SK-N-SH treated with all-trans-retinoic acid at 6 μM for 48 hours (cell line): ENCODE measurements around the gene ASB13.

Source experiments
- ATAC-seq: fragments of 200-7000 bp; cut with Tn5 transposase; 3 replicates; pipeline ENCODE4 v1.9.1; 2020; ENCODE audit warnings: mild to moderate bottlenecking, moderate library complexity
- ARNTL ChIP-seq: fragments of 450-650 bp; formaldehyde crosslinking; IDR thresholded peaks from 2 replicates; pipeline ENCODE4 v1.5.0; 2020; ENCODE audit warnings: low read depth, mild to moderate bottlenecking, moderate library complexity, borderline replicate concordance
- BACH2 ChIP-seq: fragments of 250-450 bp; sonication (Bioruptor Pico); IDR thresholded peaks from 2 replicates; pipeline ENCODE4 v1.9.0; 2021; ENCODE audit warnings: mild to moderate bottlenecking, borderline replicate concordance
- CSDC2 ChIP-seq: fragments of 250-450 bp; sonication (Bioruptor Pico); IDR thresholded peaks from 2 replicates; pipeline ENCODE4 v1.5.0; 2020; ENCODE audit warnings: mild to moderate bottlenecking, moderate library complexity
- CSRNP3 ChIP-seq: fragments of 250-450 bp; sonication (Bioruptor Pico); IDR thresholded peaks from 2 replicates; pipeline ENCODE4 v1.5.1; 2021; ENCODE audit warnings: mild to moderate bottlenecking, moderate library complexity
- ESRRG ChIP-seq: fragments of 250-450 bp; sonication (Bioruptor Pico); IDR thresholded peaks from 2 replicates; pipeline ENCODE4 v1.6.1; 2021; ENCODE audit warnings: mild to moderate bottlenecking
- GLIS3 ChIP-seq: fragments of 250-450 bp; sonication (Bioruptor Pico); IDR thresholded peaks from 2 replicates; pipeline ENCODE4 v1.5.0; 2020; ENCODE audit warnings: mild to moderate bottlenecking, moderate library complexity
- ISL1 ChIP-seq: fragments of 250-450 bp; sonication (Bioruptor Pico); IDR thresholded peaks from 2 replicates; pipeline ENCODE4 v2.1.2; 2022; ENCODE audit warnings: mild to moderate bottlenecking, moderate library complexity
- OSR1 ChIP-seq: fragments of 250-450 bp; sonication (Bioruptor Pico); IDR thresholded peaks from 2 replicates; pipeline ENCODE4 v1.8.0; 2022; ENCODE audit warnings: moderate library complexity, mild to moderate bottlenecking, inconsistent platforms
- PATZ1 ChIP-seq: fragments of 250-450 bp; sonication (Bioruptor Pico); IDR thresholded peaks from 2 replicates; pipeline ENCODE4 v1.8.0; 2020; ENCODE audit warnings: mild to moderate bottlenecking, moderate library complexity, borderline replicate concordance
- POU6F1 ChIP-seq: fragments of 250-450 bp; sonication (Bioruptor Pico); IDR thresholded peaks from 2 replicates; pipeline ENCODE4 v1.8.0; 2021; ENCODE audit warnings: low read depth, mild to moderate bottlenecking, moderate library complexity, borderline replicate concordance
- PPARA ChIP-seq: fragments of 250-450 bp; sonication (Bioruptor Pico); IDR thresholded peaks from 2 replicates; pipeline ENCODE4 v1.5.0; 2020; ENCODE audit warnings: mild to moderate bottlenecking, borderline replicate concordance
- RARB ChIP-seq: fragments of 250-450 bp; sonication (Bioruptor Pico); IDR thresholded peaks from 2 replicates; pipeline ENCODE4 v1.8.0; 2021; ENCODE audit warnings: mild to moderate bottlenecking, moderate library complexity
- SNAI2 ChIP-seq: fragments of 250-450 bp; sonication (Bioruptor Pico); IDR thresholded peaks from 2 replicates; pipeline ENCODE4 v1.5.0; 2020; ENCODE audit warnings: mild to moderate bottlenecking, moderate library complexity
- TCF4 ChIP-seq: fragments of 250-450 bp; sonication (Bioruptor Pico); IDR thresholded peaks from 2 replicates; pipeline ENCODE4 v1.8.0; 2021; ENCODE audit warnings: mild to moderate bottlenecking, moderate library complexity, borderline replicate concordance
- TOX ChIP-seq: fragments of 250-450 bp; sonication (Bioruptor Pico); IDR thresholded peaks from 2 replicates; pipeline ENCODE4 v1.8.0; 2021; ENCODE audit warnings: mild to moderate bottlenecking, moderate library complexity, borderline replicate concordance
- TSHZ2 ChIP-seq: fragments of 250-450 bp; sonication (Bioruptor Pico); IDR thresholded peaks from 2 replicates; pipeline ENCODE4 v1.5.0; 2020; ENCODE audit warnings: mild to moderate bottlenecking, moderate library complexity
- ZC3H10 ChIP-seq: fragments of 250-450 bp; sonication (Bioruptor Pico); IDR thresholded peaks from 2 replicates; pipeline ENCODE4 v1.5.1; 2021; ENCODE audit warnings: mild to moderate bottlenecking, moderate library complexity
- ZFP3 ChIP-seq: fragments of 250-450 bp; sonication (Bioruptor Pico); IDR thresholded peaks from 2 replicates; pipeline ENCODE4 v1.5.0; 2020; ENCODE audit warnings: mild to moderate bottlenecking, moderate library complexity
- ZFP30 ChIP-seq: fragments of 450-650 bp; formaldehyde crosslinking; IDR thresholded peaks from 2 replicates; pipeline ENCODE4 v1.5.0; 2022; ENCODE audit warnings: mild to moderate bottlenecking, moderate library complexity
- ZNF565 ChIP-seq: fragments of 450-650 bp; formaldehyde crosslinking; conservative IDR thresholded peaks from 2 replicates; pipeline ENCODE4 v1.5.0; 2020; ENCODE audit warnings: low read depth, mild to moderate bottlenecking, moderate library complexity
- ZNF70 ChIP-seq: fragments of 450-650 bp; formaldehyde crosslinking; IDR thresholded peaks from 2 replicates; pipeline ENCODE4 v1.5.0; 2020; ENCODE audit warnings: mild to moderate bottlenecking, moderate library complexity
- ZNF8 ChIP-seq: fragments of 450-650 bp; formaldehyde crosslinking; IDR thresholded peaks from 2 replicates; pipeline ENCODE4 v1.5.0; 2020; ENCODE audit warnings: mild to moderate bottlenecking, moderate library complexity

ASB13 gene

GRCh38 chr10:5679037-5679435, 12.6 kb upstream of the ASB13 start:
- no peak for ATAC-seq
- TF ChIP-seq ESRRG (CRISPR knock-in tag) (no peak), ARNTL (no peak), PPARA (CRISPR knock-in tag) (no peak), ZFP3 (CRISPR knock-in tag) (no peak), TSHZ2 (CRISPR knock-in tag) (no peak), ZNF565 (no peak), ISL1 (no peak), TOX (no peak), ZNF8 (CRISPR knock-in tag) (no peak), CSRNP3 (no peak), ZNF70 (CRISPR knock-in tag) (no peak), CSDC2 (CRISPR knock-in tag) (no peak), SNAI2 (no peak), GLIS3 (CRISPR knock-in tag) (no peak), ZFP30 (CRISPR knock-in tag) (no peak), ZC3H10 (CRISPR knock-in tag) (no peak), POU6F1 (CRISPR knock-in tag) (no peak), BACH2 (no peak)

- TF ChIP-seq GLIS3 (CRISPR knock-in tag), result no peak
- no peak for TF ChIP-seq PPARA (CRISPR knock-in tag)
- TF ChIP-seq ARNTL, result no peak
- TF ChIP-seq TCF4 (CRISPR knock-in tag), result no peak
- no peak for TF ChIP-seq ZC3H10 (CRISPR knock-in tag)
- no peak for TF ChIP-seq RARB (CRISPR knock-in tag)
- no peak for TF ChIP-seq PATZ1
- TF ChIP-seq CSDC2 (CRISPR knock-in tag), result no peak
- no peak for TF ChIP-seq ZNF70 (CRISPR knock-in tag)
- TF ChIP-seq TOX, result no peak
- no peak for TF ChIP-seq OSR1 (CRISPR knock-in tag)
- TF ChIP-seq BACH2, result no peak
- no peak for TF ChIP-seq ZFP30 (CRISPR knock-in tag)
- TF ChIP-seq ZNF565, result no peak
- TF ChIP-seq TSHZ2 (CRISPR knock-in tag), result no peak
- TF ChIP-seq ESRRG (CRISPR knock-in tag), result no peak
- no peak for TF ChIP-seq ZNF8 (CRISPR knock-in tag)
- no peak for TF ChIP-seq CSRNP3
- ATAC-seq, result no peak
Measured at GRCh38 chr10:5678397-5679036, 12.1 kb upstream of the ASB13 start.
